ENCODE results near the gene LRRC9.

DNA sequence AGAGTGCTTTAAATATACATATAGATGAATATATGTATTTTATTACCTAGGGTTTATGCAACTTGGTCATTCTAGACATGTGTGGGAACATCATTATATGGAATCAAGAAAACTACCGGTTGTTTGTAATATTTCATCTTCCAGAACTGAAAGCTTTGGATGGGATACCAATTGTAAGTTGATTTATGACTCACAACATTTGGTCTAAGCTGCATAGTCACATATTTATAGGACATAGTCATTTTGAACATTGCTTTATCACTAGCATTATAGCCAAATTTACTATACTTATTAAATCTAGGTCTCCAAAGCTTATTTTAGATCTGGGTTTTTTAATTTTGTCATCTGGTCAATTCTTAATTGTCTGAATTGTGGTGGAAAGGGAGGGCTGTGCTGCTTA, 88.1 kb downstream of the LRRC9 start:
- TF ChIP-seq, protein P1, sequence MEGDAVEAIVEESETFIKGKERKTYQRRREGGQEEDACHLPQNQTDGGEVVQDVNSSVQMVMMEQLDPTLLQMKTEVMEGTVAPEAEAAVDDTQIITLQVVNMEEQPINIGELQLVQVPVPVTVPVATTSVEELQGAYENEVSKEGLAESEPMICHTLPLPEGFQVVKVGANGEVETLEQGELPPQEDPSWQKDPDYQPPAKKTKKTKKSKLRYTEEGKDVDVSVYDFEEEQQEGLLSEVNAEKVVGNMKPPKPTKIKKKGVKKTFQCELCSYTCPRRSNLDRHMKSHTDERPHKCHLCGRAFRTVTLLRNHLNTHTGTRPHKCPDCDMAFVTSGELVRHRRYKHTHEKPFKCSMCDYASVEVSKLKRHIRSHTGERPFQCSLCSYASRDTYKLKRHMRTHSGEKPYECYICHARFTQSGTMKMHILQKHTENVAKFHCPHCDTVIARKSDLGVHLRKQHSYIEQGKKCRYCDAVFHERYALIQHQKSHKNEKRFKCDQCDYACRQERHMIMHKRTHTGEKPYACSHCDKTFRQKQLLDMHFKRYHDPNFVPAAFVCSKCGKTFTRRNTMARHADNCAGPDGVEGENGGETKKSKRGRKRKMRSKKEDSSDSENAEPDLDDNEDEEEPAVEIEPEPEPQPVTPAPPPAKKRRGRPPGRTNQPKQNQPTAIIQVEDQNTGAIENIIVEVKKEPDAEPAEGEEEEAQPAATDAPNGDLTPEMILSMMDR (IDR thresholded peaks at IDR 0.05), result no peak
- TF ChIP-seq EZH2 (IDR thresholded peaks at IDR 0.05; ENCODE audit: borderline replicate concordance, insufficient read depth, low read depth, low read length, poor library complexity, severe bottlenecking), result no peak

All from B cell (primary cell).